DMS153 treated with DMSO at 0.1 percent for 48 hours (cell line): Measurements from ENCODE around the gene CRADD.
"Not testable (repeated sequence)": the region's sequence is repeated elsewhere in the genome, so short reads cannot be mapped to it uniquely, and the experiment has no call there.

Source experiments
- DNase-seq: peaks from one replicate; lab custom pipeline; 2025; ENCODE audit not compliant: unreplicated experiment; lab: John Stamatoyannopoulos, UW

CRADD gene

DNA sequence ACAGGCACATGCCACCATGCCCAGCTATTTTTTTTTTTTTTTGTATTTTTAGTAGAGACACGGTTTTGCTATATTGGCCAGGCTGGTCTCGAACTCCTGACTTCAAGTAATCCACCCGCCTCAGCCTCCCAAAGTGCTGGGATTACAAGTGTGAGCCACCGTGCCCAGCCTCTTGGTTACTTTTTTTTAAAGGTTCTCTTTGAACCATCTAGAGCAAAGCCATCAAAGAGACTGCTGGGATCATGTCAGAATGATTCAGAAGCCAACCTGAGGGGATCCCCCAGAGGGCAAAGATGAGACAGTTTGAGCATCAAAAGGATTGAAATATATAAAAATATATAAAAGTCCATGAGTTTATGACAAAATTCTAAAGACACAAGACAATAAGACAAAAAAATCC is 103.7 kb downstream of the CRADD start:
- not testable (repeated sequence) for DNase-seq

GRCh38 chr12:93781961-93782360 is 104.8 kb downstream of the CRADD start:
- DNase-seq = not testable (repeated sequence)

DNA sequence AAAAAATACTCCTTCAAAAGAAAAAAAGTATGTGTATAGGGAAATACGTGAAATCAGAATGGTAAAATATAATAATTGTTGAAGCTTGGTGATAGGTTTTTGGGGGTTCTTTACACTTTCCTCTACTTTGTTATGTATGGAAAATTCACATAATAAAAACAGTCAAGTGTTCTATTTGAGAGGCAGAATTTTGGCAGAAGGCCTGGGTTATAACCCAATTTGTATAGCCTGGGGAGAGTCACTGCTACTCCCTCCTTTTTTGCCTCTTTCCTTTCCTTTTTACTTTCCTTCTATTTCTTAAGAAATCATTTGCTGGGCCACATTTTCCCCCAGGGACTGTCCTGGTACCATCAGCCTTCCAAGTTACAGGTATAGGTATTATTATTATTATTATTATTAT is 105.7 kb downstream of the CRADD start:
- DNase-seq = no peak

DNA sequence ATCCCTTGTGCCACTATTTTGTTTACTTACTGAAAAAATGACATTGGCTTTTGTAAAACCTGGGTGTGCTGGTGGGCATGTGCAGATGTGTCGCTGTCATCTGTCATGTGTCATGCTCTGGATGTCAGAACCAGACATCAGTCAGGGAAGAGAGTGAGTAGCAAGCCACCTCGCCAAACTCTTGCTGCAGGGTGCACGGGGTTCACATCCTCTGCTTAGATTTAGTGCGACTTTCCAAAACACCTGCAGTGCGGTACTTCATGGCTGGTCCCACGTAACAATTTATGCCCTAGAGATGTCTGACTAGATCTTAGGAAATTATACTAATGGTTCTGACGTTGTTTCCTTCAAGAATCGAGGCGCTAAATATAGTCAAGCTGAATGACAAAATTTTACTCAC is 106.7 kb downstream of the CRADD start:
- DNase-seq = no peak

GRCh38 chr12:93784339-93785086 is 107.3 kb downstream of the CRADD start:
- DNase-seq = no peak

DNA sequence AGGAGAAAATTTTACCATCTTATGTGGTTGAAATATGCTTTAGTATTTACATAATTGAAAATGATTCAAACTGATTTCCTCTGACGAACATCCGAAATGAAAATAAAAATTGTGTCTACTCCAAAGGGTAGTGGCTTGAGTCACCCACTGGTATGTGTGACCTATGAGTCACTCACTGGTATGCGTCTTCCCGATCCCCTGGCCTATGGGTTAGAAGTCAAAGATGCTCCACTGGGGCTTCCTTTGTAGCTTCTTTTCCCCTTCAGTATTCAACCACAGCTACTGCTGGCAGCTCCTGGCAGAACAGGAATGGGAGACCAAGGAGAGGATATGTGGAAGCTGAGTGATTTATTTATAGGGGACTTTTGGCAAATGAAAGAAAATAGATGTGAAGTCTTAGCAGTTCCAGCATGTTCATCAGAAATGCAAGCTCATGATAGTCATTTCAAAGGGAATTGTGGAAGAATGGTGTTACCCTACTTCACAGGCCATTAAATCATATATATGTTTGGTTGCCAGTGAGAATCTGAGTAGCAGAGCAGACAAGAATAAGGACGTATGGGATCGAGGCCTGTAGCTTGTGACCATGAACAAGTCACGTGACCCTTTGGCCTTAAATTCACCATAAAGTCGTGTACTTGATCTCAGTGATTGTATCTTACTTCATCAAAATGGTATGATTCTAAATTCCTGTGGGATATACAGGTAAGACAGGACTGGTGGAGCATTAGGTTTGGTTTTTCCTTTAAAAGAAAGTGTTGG is 108.3 kb downstream of the CRADD start:
- no peak for DNase-seq

DNA sequence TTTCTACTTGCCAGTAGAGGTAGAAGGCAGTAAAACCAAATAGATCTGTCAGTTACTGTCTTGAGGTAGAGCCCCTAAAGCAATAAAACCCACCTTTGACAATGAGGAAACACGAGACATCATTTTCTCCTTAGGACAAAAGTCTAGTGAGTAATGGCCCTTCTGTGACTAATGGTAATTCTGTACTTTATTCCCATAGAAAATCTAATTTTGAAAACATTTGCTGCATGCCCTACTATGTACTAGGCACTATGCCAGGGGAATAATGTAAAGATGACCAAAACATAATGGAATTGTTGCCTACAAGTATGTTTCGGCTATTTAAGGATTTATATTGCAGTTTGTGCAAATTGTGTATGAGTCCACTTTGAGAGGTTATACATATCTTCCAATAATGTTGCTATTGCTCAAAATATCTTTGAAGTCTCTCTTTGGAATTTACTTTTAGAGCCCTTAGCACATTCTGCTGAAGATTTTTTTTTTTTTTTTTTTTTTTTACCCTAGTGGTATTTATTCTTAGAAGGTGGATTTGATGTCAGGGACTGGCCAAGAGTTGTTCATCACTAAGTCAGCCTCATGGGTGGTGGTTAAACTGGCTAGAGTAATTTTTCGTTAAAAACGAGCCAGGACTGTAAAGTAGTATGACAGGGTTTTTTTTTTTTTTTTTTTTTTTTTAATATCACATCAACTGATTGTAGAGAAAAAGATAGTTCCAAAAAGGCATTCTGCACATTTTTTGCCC is 109.7 kb downstream of the CRADD start:
- no peak for DNase-seq

DNA sequence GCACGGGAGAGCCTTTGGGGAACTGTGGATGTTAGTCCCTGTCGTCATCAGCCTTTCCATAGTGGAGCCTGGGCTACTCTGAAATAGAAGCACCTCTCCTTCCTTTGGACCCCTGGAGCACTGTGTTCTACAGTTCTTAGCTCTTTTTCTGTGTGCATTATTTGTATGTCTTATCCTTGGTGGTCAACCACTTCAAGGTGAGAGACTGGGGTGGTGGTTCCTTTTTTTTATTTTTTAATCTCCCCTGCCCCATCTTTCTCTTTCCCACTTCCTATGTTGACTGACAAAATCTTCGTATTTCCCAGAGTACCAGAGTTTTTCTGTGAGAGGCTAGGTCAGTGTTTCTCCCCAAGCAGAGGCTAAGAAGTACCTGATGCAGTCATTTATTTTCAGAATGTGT is 111.7 kb downstream of the CRADD start:
- no peak for DNase-seq

DNA sequence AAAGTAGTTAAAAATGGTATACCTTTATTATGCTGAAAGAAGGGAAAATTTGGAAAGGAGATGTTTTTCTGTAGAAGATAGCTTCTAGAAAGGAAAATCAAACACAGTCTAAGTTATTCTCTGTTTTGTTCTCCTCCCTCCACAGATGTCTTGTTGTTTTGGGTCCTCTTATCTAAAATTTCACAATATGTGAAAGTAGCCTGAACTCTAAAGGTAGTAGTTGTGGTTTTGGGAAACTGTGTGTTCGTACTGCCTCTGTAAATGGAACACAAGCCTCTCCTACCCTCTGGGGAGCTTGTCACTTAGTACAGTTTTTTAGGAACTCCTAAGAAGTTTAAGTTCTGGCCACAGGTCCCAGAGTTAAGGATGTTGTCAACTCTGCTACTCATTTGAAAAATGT is 112.6 kb downstream of the CRADD start:
- DNase-seq = no peak

DNA sequence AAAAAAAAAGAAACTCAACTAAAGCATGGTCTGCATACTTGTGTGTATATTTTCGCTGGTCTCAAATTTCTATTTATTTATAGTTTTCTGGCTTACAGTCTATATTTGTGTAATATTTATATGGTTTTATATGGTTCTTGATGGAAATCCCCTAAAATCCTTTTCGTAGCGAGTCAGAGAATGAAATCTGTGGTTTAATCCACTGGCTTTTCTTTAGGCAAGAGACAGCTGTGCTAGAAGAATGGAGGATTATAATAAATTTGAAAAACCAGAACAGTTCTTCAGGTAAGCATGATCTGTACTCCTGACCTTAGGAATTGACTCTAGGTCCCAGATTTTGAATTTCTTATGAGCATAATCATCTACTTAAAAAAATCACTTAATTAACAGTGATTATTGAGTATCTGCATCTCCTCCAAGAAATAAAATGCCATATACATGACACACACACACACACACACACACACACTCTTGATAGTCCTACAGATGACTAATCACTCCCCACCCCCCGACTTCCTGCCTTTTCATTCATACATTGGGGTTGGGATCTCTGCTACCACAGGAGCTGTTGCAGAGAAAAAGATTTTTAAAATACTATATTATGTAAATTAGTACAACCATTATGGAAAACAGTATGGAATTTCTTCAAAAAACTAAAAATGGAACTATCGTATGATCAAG is 113.4 kb downstream of the CRADD start:
- DNase-seq = no peak

DNA sequence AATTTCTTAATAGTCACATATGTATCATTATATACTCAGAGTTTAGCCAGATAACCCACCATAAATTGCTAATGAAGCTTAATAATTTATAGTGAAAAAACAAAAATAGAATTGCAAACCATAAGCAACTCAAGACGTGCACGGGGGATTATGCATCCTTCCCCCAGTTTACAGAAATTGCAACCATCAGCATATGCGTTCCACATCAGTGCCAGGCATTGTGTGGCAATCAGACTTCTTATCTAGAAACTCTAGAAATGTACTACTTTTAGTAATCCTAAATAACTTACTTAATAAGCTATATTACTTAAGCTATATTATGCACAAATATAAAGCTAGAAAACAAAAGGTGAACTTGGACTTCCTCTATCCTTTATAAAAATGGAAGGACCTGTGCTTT is 115.8 kb downstream of the CRADD start:
- no peak for DNase-seq

DNA sequence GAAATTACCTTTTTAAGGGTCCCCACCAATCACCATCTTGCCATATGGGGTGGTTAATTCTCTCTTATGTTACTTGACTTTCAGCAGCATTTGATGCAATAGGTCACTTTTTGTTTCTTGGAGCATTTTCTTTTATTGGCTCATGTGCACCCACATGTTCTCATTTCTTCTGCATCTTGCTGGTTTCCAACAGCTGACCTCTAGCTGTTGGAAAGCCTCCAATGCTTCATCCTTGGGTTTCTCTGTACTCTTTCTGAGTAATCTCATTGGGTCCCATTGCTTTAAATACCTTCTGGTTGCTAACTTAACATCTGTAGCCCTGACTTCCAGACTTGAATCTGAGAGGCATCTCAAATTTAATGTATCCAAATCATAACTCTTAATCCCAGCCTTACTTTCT is 116.8 kb downstream of the CRADD start:
- no peak for DNase-seq

DNA sequence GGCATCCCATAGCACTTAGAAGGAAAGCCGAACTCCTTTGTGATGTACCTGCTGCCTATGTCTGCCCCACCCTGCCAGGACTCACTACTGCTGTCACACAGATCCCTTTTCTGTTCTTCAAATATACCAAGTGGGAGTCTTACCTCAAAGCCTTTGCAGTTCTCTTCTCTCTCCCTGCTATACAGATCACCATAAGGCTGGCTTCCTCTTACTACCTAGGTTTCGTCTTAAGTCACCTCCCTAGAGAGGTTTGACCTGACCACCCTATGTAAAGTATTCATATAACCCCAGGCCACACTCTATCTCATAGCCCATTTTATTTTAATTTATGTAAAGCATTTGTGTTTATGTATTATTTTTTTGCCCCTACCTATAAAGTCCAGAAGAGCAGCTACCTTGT is 117.6 kb downstream of the CRADD start:
- no peak for DNase-seq

- DNase-seq = no peak
These were observed 118.2 kb downstream of the CRADD start for GRCh38 chr12:93795352-93795751.

- no peak for DNase-seq
These were observed 119.6 kb downstream of the CRADD start for GRCh38 chr12:93796729-93797128.

DNA sequence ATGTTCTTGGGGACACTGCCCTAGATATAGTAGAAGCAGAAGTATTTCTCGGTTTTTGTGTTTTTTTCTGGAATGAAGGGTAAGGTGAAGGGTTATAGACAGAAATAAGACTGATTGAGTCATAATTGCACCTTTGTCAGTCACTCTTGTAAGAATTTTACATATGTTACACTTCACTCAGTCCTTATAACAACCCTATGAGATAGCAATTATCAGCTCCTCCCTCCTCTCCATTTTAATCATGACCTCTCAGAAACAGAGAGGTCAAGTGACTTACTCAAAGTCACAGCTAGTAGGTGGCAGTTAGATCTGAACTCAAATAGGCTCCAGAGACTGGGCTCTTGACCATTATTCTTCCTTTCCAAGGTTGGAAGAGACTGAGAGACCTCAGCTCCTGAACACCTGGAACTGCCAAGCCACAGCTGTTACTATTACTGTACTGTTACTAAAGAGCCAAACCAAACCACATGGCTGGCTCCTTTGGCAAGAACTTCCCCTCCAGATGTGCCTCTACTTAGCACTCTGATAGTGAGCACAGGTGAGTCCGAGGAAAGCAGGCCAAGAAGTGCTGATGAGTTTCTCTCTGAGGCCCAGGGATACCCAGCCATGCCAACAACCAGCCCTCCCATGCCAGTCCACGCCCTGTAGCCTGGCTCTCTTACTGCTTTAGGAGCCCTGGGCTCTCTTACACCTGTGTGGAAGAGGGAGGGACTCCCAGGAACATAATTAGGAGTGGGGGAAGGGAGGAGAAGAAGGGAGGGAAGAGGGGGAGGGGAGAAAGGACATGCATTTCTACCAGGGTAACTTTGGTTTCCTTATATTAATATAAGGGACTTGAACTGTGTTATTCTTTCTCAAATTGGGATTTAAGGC is 121.3 kb downstream of the CRADD start:
- no peak for DNase-seq

GRCh38 chr12:93801666-93802065 is 124.5 kb downstream of the CRADD start:
- not testable (repeated sequence) for DNase-seq

GRCh38 chr12:93802293-93802692 is 125.1 kb downstream of the CRADD start:
- DNase-seq = no peak

- no peak for DNase-seq
These were observed 125.7 kb downstream of the CRADD start for GRCh38 chr12:93802698-93803423.

GRCh38 chr12:93803424-93803807 is 126.2 kb downstream of the CRADD start:
- DNase-seq = no peak
